Keratinocyte (primary cell): Measurements from ENCODE around the gene VPS26C. TPM values are rescaled to one million over a fixed set of nuclear protein-coding genes. Genes with fewer than 3 reads are reported as not detected.

Experiments used
- DNase-seq: peaks from one replicate; pipeline ENCODE4 v3.0.0-alpha.2; 2011; ENCODE audit warnings: low read depth, missing footprints, low spot score
- FAIRE-seq: peaks from 2 replicates; lab custom pipeline; 2011; peaks lifted over from hg19 to GRCh38; lab: Jason Lieb, UNC
- H2AFZ ChIP-seq: 2 replicates; pipeline ENCODE4 v1.6.0; 2012; ENCODE audit warnings: low read length, control low read depth, inconsistent platforms; ENCODE audit not compliant: control insufficient read depth
- H3K27ac ChIP-seq: 2 replicates; pipeline ENCODE4 v1.5.1; 2011; ENCODE audit warnings: low read length; ENCODE audit not compliant: control insufficient read depth, insufficient read depth
- H3K27me3 ChIP-seq: 3 replicates; pipeline ENCODE4 v1.6.0; 2011; ENCODE audit warnings: low read length; ENCODE audit not compliant: control insufficient read depth, insufficient read depth; ENCODE audit errors: extremely low read depth
- H3K36me3 ChIP-seq, 2 experiments: 2 replicates in 1 of 2; 3 replicates in 1 of 2; pipeline ENCODE4 v1.5.1; 2011; ENCODE audit warnings: low read length in 2 of 2, mild to moderate bottlenecking in 1 of 2; ENCODE audit not compliant: control insufficient read depth in 2 of 2, insufficient read depth in 2 of 2; ENCODE audit errors: extremely low read depth in 1 of 2
- H3K4me1 ChIP-seq: 3 replicates; pipeline ENCODE4 v1.5.1; 2011; ENCODE audit warnings: low read length; ENCODE audit not compliant: control insufficient read depth, insufficient read depth; ENCODE audit errors: extremely low read depth
- H3K4me2 ChIP-seq: 3 replicates; pipeline ENCODE4 v1.6.0; 2011; ENCODE audit warnings: low read depth, low read length; ENCODE audit not compliant: control insufficient read depth, insufficient read depth; ENCODE audit errors: extremely low read depth
- H3K4me3 ChIP-seq, 3 experiments: fragments of 200-600 bp in 1 of 3; sonication (generic) in 1 of 3; 2 replicates in 2 of 3; 3 replicates in 1 of 3; pipeline ENCODE4 v1.5.1; 2011 to 2016; ENCODE audit warnings: low read length in 3 of 3, mild to moderate bottlenecking in 3 of 3, control low read depth in 2 of 3, inconsistent platforms in 1 of 3, low read depth in 1 of 3, mixed read lengths in 1 of 3, mixed run types in 1 of 3, moderate library complexity in 1 of 3; ENCODE audit not compliant: control insufficient read depth in 2 of 3, insufficient read depth in 2 of 3; ENCODE audit errors: extremely low read depth in 1 of 3
- H3K79me2 ChIP-seq: 2 replicates; pipeline ENCODE4 v1.6.0; 2012; ENCODE audit warnings: low read length; ENCODE audit not compliant: control insufficient read depth, insufficient read depth
- H3K9ac ChIP-seq: 3 replicates; pipeline ENCODE4 v1.6.0; 2011; ENCODE audit warnings: low read length; ENCODE audit not compliant: control insufficient read depth, insufficient read depth; ENCODE audit errors: extremely low read depth
- H3K9me1 ChIP-seq: 3 replicates; pipeline ENCODE4 v1.6.0; 2011; ENCODE audit warnings: low read length; ENCODE audit not compliant: control insufficient read depth, insufficient read depth; ENCODE audit errors: extremely low read depth
- H3K9me3 ChIP-seq: 2 replicates; pipeline ENCODE4 v1.5.1; 2012; ENCODE audit warnings: low read depth, low read length; ENCODE audit not compliant: control insufficient read depth
- H4K20me1 ChIP-seq: 3 replicates; pipeline ENCODE4 v1.6.0; 2011; ENCODE audit warnings: low read length; ENCODE audit not compliant: control insufficient read depth, insufficient read depth; ENCODE audit errors: extremely low read depth
- CTCF ChIP-seq, 3 experiments: IDR thresholded peaks in 1 of 3; conservative IDR thresholded peaks in 1 of 3; optimal IDR thresholded peaks in 1 of 3; 2 replicates in 2 of 3; 3 replicates in 1 of 3; pipeline versions ENCODE3 to v1.5.1; 2011; ENCODE audit warnings: low read length in 3 of 3, mild to moderate bottlenecking in 3 of 3, moderate library complexity in 2 of 3, control low read depth in 1 of 3, inconsistent platforms in 1 of 3; ENCODE audit not compliant: insufficient read depth in 2 of 3; ENCODE audit errors: extremely low read depth in 1 of 3
- EZH2 ChIP-seq: IDR thresholded peaks from one replicate; pipeline ENCODE4 v1.6.1; 2012; ENCODE audit warnings: inconsistent platforms, mild to moderate bottlenecking, low read length, moderate library complexity
- dilution Hi-C: fragments of 300-500 bp; cut with MboI; formaldehyde crosslinking; loops from one replicate; pipeline ENCODE4 v1.7.0; 2020; ENCODE audit warnings: low sequenced_read_pairs; ENCODE audit not compliant: extremely low pct_ligation_motif_present
- polyA plus RNA-seq, 5 experiments: library from polyadenylated mRNA; depleted of rRNA in 3 of 5; stranded (reverse) in 3 of 5; stranded (forward) in 1 of 5; unstranded in 1 of 5; fragments of >200 nt; gene quantifications; 1 replicate in 1 of 5; 2 replicates in 3 of 5; 3 replicates in 1 of 5; pipeline versions ENCODE4 v1.2.1 to v1.2.3, GENCODE V29; 2011 to 2012; ENCODE audit warnings: missing spikeins in 2 of 5, low read depth in 1 of 5, low replicate concordance in 1 of 5

The VPS26C gene
- polyA plus RNA-seq, 1 donor (not counting 4 experiments of a cell fraction or from before 2014, with no cell fraction given): 41.3 TPM

- no peaks in the 10 kb centered on the region for H3K36me3 ChIP-seq
- no peaks in the 10 kb centered on the region for H3K9me3 ChIP-seq
- H3K9ac ChIP-seq: no peak overlapping the region
- H3K4me3 ChIP-seq: no peak overlapping the region
- H3K79me2 ChIP-seq: no peaks in the 10 kb centered on the region
- H3K4me2 ChIP-seq: no peak overlapping the region
- no peaks in the 10 kb centered on the region for H3K27me3 ChIP-seq
- no peak overlapping the region for H2AFZ ChIP-seq
- no peaks in the 10 kb centered on the region for H4K20me1 ChIP-seq
- no peaks in the 10 kb centered on the region for H3K9me1 ChIP-seq
- H3K4me1 ChIP-seq: no peaks in the 10 kb centered on the region
- no peak for TF ChIP-seq CTCF (optimal IDR thresholded peaks at IDR 0.05 in 1 of 3, IDR thresholded peaks at IDR 0.05 in 1 of 3, conservative IDR thresholded peaks at IDR 0.05 in 1 of 3; ENCODE audit: extremely low read depth in 1 of 3, insufficient read depth in 2 of 3, low read length in 3 of 3)
- no peak for TF ChIP-seq EZH2
- FAIRE-seq: no peak
- dilution Hi-C loops: no loop called here
- no peak for DNase-seq
- H3K27ac ChIP-seq: no peak overlapping the region
These were observed 33.1 kb upstream of the VPS26C start for GRCh38 chr21:37300114-37300751.

- no peaks in the 10 kb centered on the region for H3K27me3 ChIP-seq
- FAIRE-seq (no peak), DNase-seq (no peak)
- no peak overlapping the region for H3K4me2 ChIP-seq
- TF ChIP-seq EZH2 (no peak), CTCF (optimal IDR thresholded peaks at IDR 0.05 in 1 of 3, IDR thresholded peaks at IDR 0.05 in 1 of 3, conservative IDR thresholded peaks at IDR 0.05 in 1 of 3; ENCODE audit: extremely low read depth in 1 of 3, insufficient read depth in 2 of 3, low read length in 3 of 3) (no peak)
- no peak overlapping the region for H3K9ac ChIP-seq
- no peak overlapping the region for H3K4me3 ChIP-seq
- dilution Hi-C loops: no loop called here
- no peak overlapping the region for H2AFZ ChIP-seq
- H4K20me1 ChIP-seq: no peaks in the 10 kb centered on the region
- no peaks in the 10 kb centered on the region for H3K9me1 ChIP-seq
- no peaks in the 10 kb centered on the region for H3K36me3 ChIP-seq
- no peaks in the 10 kb centered on the region for H3K9me3 ChIP-seq
- no peaks in the 10 kb centered on the region for H3K79me2 ChIP-seq
- H3K4me1 ChIP-seq: no peaks in the 10 kb centered on the region
- no peak overlapping the region for H3K27ac ChIP-seq
These were observed 30.2 kb upstream of the VPS26C start for GRCh38 chr21:37297364-37297763.
